H9 (cell line): ENCODE results near the gene HCN4. TPM values are rescaled to one million over a fixed set of nuclear protein-coding genes. Genes with fewer than 3 reads are reported as not detected.

Experiments used
- DNase-seq: peaks from one replicate; pipeline ENCODE4 v3.0.0-alpha.2; 2017
- H2AFZ ChIP-seq: one replicate; pipeline ENCODE4 v1.6.1; 2013; ENCODE audit warnings: mild to moderate bottlenecking, low read length, control low read depth, moderate library complexity
- H2AK5ac ChIP-seq: 2 replicates; pipeline ENCODE4 v1.6.1; 2013; ENCODE audit warnings: low read length, control low read depth, mixed read lengths; ENCODE audit not compliant: insufficient read length
- H2BK120ac ChIP-seq: one replicate; pipeline ENCODE4 v1.6.1; 2013; ENCODE audit warnings: low read depth, mild to moderate bottlenecking, low read length, control low read depth, inconsistent platforms; ENCODE audit not compliant: poor library complexity, severe bottlenecking
- H2BK12ac ChIP-seq: 2 replicates; pipeline ENCODE4 v1.6.1; 2013; ENCODE audit warnings: low read length, control low read depth, mixed read lengths, low read depth; ENCODE audit not compliant: insufficient read length
- H2BK15ac ChIP-seq: 2 replicates; pipeline ENCODE4 v1.6.1; 2013; ENCODE audit warnings: low read depth, low read length, control low read depth
- H2BK20ac ChIP-seq: one replicate; pipeline ENCODE4 v1.6.1; 2013; ENCODE audit warnings: low read depth, mild to moderate bottlenecking, low read length, control low read depth, inconsistent platforms; ENCODE audit not compliant: poor library complexity, severe bottlenecking
- H2BK5ac ChIP-seq: 2 replicates; pipeline ENCODE4 v1.6.1; 2013; ENCODE audit warnings: low read length, control low read depth, mixed read lengths; ENCODE audit not compliant: insufficient read length
- H3K14ac ChIP-seq: 2 replicates; pipeline ENCODE4 v1.6.1; 2013; ENCODE audit warnings: low read length, control low read depth; ENCODE audit not compliant: insufficient read depth
- H3K18ac ChIP-seq: 2 replicates; pipeline ENCODE4 v1.6.1; 2013; ENCODE audit warnings: low read depth, mild to moderate bottlenecking, mixed read lengths, low read length, control low read depth; ENCODE audit not compliant: insufficient read length
- H3K23ac ChIP-seq: 2 replicates; pipeline ENCODE4 v1.6.1; 2013; ENCODE audit warnings: low read length, control low read depth, mixed read lengths, low read depth; ENCODE audit not compliant: insufficient read length
- H3K23me2 ChIP-seq: 2 replicates; pipeline ENCODE4 v1.6.1; 2013; ENCODE audit warnings: low read depth, mild to moderate bottlenecking, mixed read lengths, low read length, control low read depth; ENCODE audit not compliant: insufficient read length, poor library complexity, severe bottlenecking
- H3K27ac ChIP-seq: 2 replicates; pipeline ENCODE4 v1.5.1; 2013; ENCODE audit warnings: low read length, control low read depth, mixed read lengths, low read depth; ENCODE audit not compliant: insufficient read length
- H3K27me3 ChIP-seq: 2 replicates; pipeline ENCODE4 v1.6.1; 2013; ENCODE audit warnings: low read length, control low read depth, inconsistent platforms; ENCODE audit not compliant: insufficient read depth
- H3K4ac ChIP-seq: 2 replicates; pipeline ENCODE4 v1.6.1; 2013; ENCODE audit warnings: low read depth, mild to moderate bottlenecking, control low read depth, inconsistent platforms, low read length, moderate library complexity
- H3K4me1 ChIP-seq: 2 replicates; pipeline ENCODE4 v1.6.1; 2013; ENCODE audit warnings: low read length, control low read depth, inconsistent platforms; ENCODE audit not compliant: insufficient read depth
- H3K4me2 ChIP-seq: 2 replicates; pipeline ENCODE4 v1.6.1; 2013; ENCODE audit warnings: low read length, control low read depth, mixed read lengths; ENCODE audit not compliant: insufficient read length, insufficient read depth
- H3K56ac ChIP-seq: 2 replicates; pipeline ENCODE4 v1.6.1; 2013; ENCODE audit warnings: low read depth, mild to moderate bottlenecking, mixed read lengths, low read length, control low read depth; ENCODE audit not compliant: insufficient read length
- H3K79me1 ChIP-seq: 2 replicates; pipeline ENCODE4 v1.6.1; 2013; ENCODE audit warnings: low read depth, mild to moderate bottlenecking, moderate library complexity, low read length, control low read depth, inconsistent platforms; ENCODE audit not compliant: insufficient read depth, poor library complexity, severe bottlenecking
- H3K79me2 ChIP-seq: 2 replicates; pipeline ENCODE4 v1.6.1; 2013; ENCODE audit warnings: low read length, control low read depth, inconsistent platforms; ENCODE audit not compliant: insufficient read depth
- H3K9ac ChIP-seq: 2 replicates; pipeline ENCODE4 v1.6.1; 2013; ENCODE audit warnings: low read length, control low read depth, mixed read lengths; ENCODE audit not compliant: insufficient read length; ENCODE audit errors: extremely low read depth
- H3K9me3 ChIP-seq: one replicate; pipeline ENCODE4 v1.6.1; 2013; ENCODE audit warnings: low read depth, low read length, inconsistent platforms; ENCODE audit not compliant: control insufficient read depth
- H3T11ph ChIP-seq: one replicate; pipeline ENCODE4 v1.6.1; 2013; ENCODE audit warnings: mild to moderate bottlenecking, low read length, control low read depth, inconsistent platforms
- H4K20me1 ChIP-seq: one replicate; pipeline ENCODE4 v1.6.1; 2013; ENCODE audit not compliant: control insufficient read depth, insufficient read length, insufficient read depth
- H4K5ac ChIP-seq: 2 replicates; pipeline ENCODE4 v1.6.1; 2013; ENCODE audit warnings: low read depth, mild to moderate bottlenecking, mixed read lengths, low read length, control low read depth; ENCODE audit not compliant: insufficient read length
- H4K8ac ChIP-seq: replicated peaks from 2 replicates; pipeline ENCODE4 v1.6.1; 2013; ENCODE audit warnings: low read length, control low read depth, mixed read lengths, low read depth; ENCODE audit not compliant: insufficient read length
- H4K91ac ChIP-seq: 2 replicates; pipeline ENCODE4 v1.6.1; 2013; ENCODE audit warnings: low read depth, mild to moderate bottlenecking, moderate library complexity, mixed read lengths, low read length, control low read depth; ENCODE audit not compliant: insufficient read length
- H3K27ac Mint-ChIP-seq, 3 experiments: 2 replicates in 2 of 3; 3 replicates in 1 of 3; pipeline ENCODE4 v1.8.0; 2020 to 2021; ENCODE audit warnings: mixed read lengths in 3 of 3, mild to moderate bottlenecking in 1 of 3, moderate library complexity in 1 of 3
- H3K27me3 Mint-ChIP-seq: 2 replicates; pipeline ENCODE4 v1.8.0; 2021; ENCODE audit warnings: low read depth, mild to moderate bottlenecking, moderate library complexity, mixed read lengths
- H3K36me3 Mint-ChIP-seq, 3 experiments: 2 replicates in 2 of 3; 3 replicates in 1 of 3; pipeline ENCODE4 v1.8.0; 2020 to 2021; ENCODE audit warnings: low read depth in 3 of 3, mixed read lengths in 3 of 3; ENCODE audit not compliant: insufficient read depth in 1 of 3
- H3K4me1 Mint-ChIP-seq, 2 experiments: 2 replicates each; pipeline ENCODE4 v1.8.0; 2020; ENCODE audit warnings: mixed read lengths in 2 of 2
- H3K4me3 Mint-ChIP-seq, 2 experiments: 2 replicates in 1 of 2; 3 replicates in 1 of 2; pipeline ENCODE4 v1.8.0; 2020 to 2021; ENCODE audit warnings: mild to moderate bottlenecking in 2 of 2, mixed read lengths in 2 of 2, moderate library complexity in 1 of 2
- H3K9me3 Mint-ChIP-seq, 2 experiments: 2 replicates in 1 of 2; 3 replicates in 1 of 2; pipeline ENCODE4 v1.8.0; 2020; ENCODE audit warnings: mild to moderate bottlenecking in 2 of 2, mixed read lengths in 2 of 2, moderate library complexity in 1 of 2
- WGBS: extraction: QIAGEN DNeasy Blood & Tissue Kit; methylation state at CpG from one replicate; pipeline ENCODE4 v1.1.7; 2013; ENCODE audit warnings: missing lambda C conversion rate, low lambda C conversion rate, mixed read lengths; ENCODE audit not compliant: insufficient read length; ENCODE audit errors: extremely low coverage; 5-methylcytosine and 5-hydroxymethylcytosine counted together
- total RNA-seq: library from RNA; stranded (reverse); gene quantifications from 2 replicates; pipeline ENCODE4 v1.2.1, GENCODE V29; 2021
- TF ChIP-seq, protein P1 (sequence below): fragments of 200-600 bp; sonication (generic); conservative IDR thresholded peaks from 3 replicates; pipeline ENCODE4 v1.8.0; 2021; ENCODE audit warnings: antibody characterized with exemption, mild to moderate bottlenecking

The HCN4 gene
- total RNA-seq, 1 experiment from 2014 or later: 10.5 TPM

DNA sequence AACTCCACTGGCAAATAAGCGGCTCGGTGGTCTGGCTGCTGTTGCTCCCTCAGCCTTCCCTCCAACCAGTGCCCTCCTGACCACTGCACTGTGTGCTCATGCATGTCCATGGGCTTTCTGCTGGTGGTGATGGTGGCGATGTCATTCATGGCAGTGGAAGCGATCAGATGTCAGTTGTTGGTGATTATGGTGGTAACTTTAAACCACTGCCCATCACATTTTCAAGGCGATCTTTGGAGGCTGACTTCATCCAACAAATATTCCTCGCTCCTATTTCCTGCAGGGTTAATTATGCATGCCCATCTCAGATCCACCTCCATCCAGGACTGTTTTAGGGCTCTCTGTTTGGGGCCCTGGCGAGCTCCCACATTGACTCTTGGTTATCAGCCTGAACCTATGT is 13.4 kb upstream of the HCN4 start:
- Histone ChIP-seq H4K20me1 (no peaks in the 10 kb centered on the region), H2BK15ac (no peak overlapping the region), H3K4me1 (peaks cover 2% of the 10 kb centered on the region; the same call in 1 of the 2 replicates), H3K9ac (no peak overlapping the region), H2AFZ (no peak overlapping the region), H2BK12ac (no peak overlapping the region), H3K9me3 (no peaks in the 10 kb centered on the region), H3K23me2 (no peaks in the 10 kb centered on the region), H2BK20ac (no peak overlapping the region), H3K14ac (no peak overlapping the region), H4K8ac (no peak overlapping the region), H2BK5ac (no peak overlapping the region), H3T11ph (no peak overlapping the region), H4K5ac (no peak overlapping the region), H3K79me1 (no peaks in the 10 kb centered on the region), H2BK120ac (no peak overlapping the region), H3K27ac (no peak overlapping the region), H4K91ac (no peak overlapping the region), H3K56ac (no peak overlapping the region), H3K27me3 (no peaks in the 10 kb centered on the region), H3K4ac (no peak overlapping the region), H3K23ac (no peak overlapping the region), H2AK5ac (no peak overlapping the region), H3K4me2 (no peak overlapping the region), H3K79me2 (no peaks in the 10 kb centered on the region), H3K18ac (no peak overlapping the region)
- peaks cover 4 to 24% (median 9%) of the 10 kb centered on the region in 3 experiments; a peak in 6 of 7 replicates for H3K36me3 Mint-ChIP-seq
- peaks cover 15 to 21% of the 10 kb centered on the region in 2 experiments for H3K9me3 Mint-ChIP-seq
- DNase-seq: no peak
- H3K4me3 Mint-ChIP-seq: no peak overlapping the region
- no CpG with 5 or more reads among the region's 7 CpGs for WGBS
- peaks cover 20 to 23% of the 10 kb centered on the region in 2 experiments for H3K4me1 Mint-ChIP-seq
- TF ChIP-seq, protein P1, sequence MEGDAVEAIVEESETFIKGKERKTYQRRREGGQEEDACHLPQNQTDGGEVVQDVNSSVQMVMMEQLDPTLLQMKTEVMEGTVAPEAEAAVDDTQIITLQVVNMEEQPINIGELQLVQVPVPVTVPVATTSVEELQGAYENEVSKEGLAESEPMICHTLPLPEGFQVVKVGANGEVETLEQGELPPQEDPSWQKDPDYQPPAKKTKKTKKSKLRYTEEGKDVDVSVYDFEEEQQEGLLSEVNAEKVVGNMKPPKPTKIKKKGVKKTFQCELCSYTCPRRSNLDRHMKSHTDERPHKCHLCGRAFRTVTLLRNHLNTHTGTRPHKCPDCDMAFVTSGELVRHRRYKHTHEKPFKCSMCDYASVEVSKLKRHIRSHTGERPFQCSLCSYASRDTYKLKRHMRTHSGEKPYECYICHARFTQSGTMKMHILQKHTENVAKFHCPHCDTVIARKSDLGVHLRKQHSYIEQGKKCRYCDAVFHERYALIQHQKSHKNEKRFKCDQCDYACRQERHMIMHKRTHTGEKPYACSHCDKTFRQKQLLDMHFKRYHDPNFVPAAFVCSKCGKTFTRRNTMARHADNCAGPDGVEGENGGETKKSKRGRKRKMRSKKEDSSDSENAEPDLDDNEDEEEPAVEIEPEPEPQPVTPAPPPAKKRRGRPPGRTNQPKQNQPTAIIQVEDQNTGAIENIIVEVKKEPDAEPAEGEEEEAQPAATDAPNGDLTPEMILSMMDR: no peak
- H3K27ac Mint-ChIP-seq: no peak overlapping the region
- peaks cover 29% of the 10 kb centered on the region for H3K27me3 Mint-ChIP-seq
